GM21529 (cell line): Measurements from ENCODE around the gene XBP1.
"Not testable (repeated sequence)": the region's sequence is repeated elsewhere in the genome, so short reads cannot be mapped to it uniquely, and the experiment has no call there.

Experiments
- ATAC-seq: cut with Tn5 transposase; IDR thresholded peaks from one replicate; pipeline ENCODE4 v1.9.1; 2021; ENCODE audit not compliant: unreplicated experiment

The XBP1 gene

DNA sequence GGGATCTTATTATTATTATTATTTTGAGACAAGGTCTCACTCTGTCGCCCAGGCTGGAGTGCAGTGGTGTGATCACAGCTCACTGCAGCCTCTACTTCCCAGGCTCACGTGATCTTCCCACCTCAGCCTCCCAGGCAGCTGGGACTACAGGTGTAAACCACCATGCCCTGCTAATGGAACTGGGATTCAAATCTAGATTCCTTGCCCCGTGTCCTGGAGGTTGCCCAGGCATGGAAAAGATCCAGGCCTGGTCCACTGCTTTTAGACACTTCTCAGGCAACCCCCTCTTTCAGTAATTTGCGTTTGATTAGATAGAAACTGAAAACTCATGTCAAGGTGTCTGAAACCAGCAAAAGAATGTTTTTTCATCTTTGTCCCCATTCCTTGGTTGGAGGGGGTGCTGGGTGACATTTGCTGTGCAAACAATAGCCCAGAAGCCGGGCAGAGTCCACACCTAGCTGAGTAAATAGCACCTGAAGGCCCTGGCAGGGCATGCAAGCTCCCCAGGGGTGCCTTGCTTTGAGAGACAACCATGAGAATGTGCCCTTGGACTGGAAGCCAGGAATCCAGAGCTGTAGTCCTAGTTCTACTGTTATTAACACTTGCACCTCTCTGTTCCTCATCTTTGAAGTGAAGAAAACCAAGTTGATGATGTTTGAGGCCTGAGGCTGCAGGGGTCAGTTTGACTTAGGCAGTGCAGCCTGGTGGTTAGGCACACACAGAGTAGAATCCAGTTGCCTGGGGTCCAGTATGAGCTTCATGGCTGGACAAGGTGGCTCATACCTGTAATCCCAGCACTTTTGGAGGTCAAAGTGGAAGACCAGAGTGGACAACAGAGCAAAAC is 19.1 kb upstream of the XBP1 start:
- peak; percentile 51 for ATAC-seq

DNA sequence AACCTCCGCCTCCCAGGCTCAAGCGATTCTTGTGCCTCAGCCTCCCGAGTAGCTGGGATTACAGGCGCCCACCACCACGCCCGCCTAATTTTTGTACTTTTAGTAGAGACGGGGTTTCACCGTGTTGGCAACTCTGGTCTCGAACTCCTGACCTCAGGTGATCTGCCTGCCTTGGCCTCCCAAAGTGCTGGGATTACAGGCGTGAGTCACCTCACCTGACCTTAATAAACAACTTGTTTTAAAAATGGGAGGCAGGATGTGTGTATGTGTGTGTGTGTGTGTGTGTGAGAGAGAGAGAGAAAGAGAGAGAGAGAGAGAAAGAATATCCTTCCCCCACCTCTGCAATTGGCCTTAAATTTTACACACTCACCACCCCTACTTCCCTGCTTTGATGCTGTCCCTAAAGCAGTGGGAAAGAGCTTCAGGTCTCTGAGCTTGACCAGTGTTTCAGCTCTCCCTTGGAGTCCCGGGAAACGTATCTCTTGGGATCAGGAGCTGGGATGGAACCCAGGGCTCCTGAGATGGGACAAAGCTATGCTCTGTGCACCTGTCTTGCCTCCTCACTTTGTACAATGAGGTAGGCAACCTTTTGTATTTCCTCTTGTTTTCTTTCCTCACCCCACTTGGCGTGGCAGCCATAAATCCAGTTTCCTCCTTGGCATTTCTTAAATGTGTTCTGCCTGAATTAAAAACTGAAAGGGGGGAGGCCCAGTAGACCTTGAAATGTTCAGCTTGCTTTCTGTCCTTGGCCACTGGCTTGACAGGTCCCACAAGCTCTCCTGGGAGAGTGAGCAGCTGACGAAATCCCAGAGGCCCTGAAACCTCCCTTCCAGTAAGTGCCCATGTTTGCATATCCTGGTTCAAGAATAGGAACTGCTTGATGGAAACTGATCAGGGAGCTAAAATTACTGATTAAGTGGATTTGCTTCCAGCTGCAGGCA is 17.8 kb upstream of the XBP1 start:
- no peak for ATAC-seq

- ATAC-seq, result no peak
These were observed 16.7 kb upstream of the XBP1 start for GRCh38 chr22:28817064-28817463.

GRCh38 chr22:28815729-28816128 is 15.4 kb upstream of the XBP1 start:
- ATAC-seq, result no peak

DNA sequence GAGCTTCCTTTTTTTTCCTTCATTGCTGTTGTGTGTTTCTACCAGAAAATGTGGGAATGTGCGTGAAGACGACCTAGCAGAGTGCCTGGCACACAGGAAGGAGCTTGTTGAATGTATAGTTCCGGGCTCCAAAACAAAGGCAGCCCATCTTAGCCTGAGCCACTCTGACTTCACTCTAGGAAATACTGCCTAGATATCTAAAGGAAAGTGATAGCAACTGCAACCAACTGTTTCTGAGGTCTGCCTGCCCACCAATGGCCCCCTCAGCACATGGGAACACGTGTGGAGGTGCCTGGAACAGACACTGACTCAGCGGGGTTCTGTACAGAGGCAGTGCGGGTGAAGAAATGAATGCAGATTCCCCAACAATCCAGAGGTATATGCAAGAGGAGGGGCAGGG is 14.7 kb upstream of the XBP1 start:
- no peak for ATAC-seq

- ATAC-seq, result no peak
These were observed 13.6 kb upstream of the XBP1 start for GRCh38 chr22:28813772-28814518.

GRCh38 chr22:28812516-28812915 is 12.1 kb upstream of the XBP1 start:
- ATAC-seq, result no peak

GRCh38 chr22:28810821-28811491 is 10.6 kb upstream of the XBP1 start:
- ATAC-seq, result no peak

GRCh38 chr22:28808716-28809355 is 8.5 kb upstream of the XBP1 start:
- ATAC-seq, result no peak

- ATAC-seq, result not testable (repeated sequence)
These were observed 5.1 kb upstream of the XBP1 start for GRCh38 chr22:28805426-28805825.

DNA sequence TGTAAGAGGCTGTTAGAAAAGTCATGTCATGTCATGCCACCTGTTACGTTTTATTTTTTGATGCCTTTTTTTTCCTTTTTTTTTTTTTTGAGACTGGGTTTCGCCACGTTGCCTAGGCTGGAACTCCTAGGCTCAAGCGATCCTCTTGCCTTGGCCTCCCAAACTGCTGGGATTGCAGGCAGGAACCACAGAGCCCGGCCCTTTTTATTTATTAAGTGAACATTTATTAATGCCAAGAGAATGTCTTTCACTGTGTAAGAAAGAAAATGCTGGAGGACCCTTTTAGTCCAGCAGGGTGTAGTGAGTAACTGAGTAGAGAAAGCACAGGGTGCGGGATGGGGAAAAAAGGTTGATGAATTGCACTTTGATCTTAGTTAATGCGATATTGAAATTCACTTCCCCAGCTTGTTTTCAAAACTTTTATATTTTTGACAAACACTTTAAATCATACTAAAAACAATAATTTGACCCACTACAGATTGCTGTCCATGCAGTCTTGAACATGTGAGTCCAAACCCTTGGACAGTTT is 2.3 kb upstream of the XBP1 start:
- ATAC-seq, result no peak

DNA sequence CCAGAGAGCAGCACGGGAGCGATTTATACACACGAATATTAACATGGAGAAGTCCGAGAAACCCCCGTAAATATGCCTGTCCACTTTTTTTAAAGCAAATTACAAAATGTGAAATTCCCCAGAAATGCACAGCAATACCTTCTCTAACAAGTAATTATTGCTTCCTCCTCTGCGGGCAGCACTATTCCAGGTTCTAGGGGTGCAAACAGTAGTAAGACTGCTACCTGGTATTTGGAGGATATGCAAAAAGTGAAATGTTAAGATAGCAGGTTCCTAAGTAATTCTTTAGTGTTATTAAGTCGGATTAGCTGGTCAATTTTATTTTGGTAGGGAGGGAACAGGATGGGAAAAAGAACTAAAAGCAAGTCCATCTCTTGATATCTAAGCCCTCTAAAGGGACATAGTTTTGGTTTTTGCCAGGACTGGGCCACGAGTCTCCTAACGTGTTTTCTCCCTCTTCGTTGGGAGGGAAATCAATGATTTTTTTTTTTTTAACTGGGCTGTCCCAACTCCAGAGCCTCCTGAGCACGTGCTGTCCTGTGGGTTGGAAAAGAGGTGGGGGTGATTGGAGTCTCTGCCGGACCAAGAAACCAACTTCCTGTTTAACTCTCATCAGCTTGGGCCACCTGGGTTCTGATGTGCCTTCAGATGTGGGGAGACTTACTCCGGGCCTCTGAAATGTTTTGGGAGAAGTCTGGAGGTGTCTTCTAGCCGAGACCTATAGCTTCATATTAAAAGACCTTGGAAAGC is 1.7 kb upstream of the XBP1 start:
- ATAC-seq, result no peak

GRCh38 chr22:28799606-28800307 is 612 bp downstream of the XBP1 start:
- peak; percentile 21 for ATAC-seq

- no peak for ATAC-seq
These were observed 1.4 kb downstream of the XBP1 start for GRCh38 chr22:28798810-28799605.

- ATAC-seq, result no peak
These were observed 4.2 kb downstream of the XBP1 start for GRCh38 chr22:28795932-28796856.

GRCh38 chr22:28795071-28795693 is 5.2 kb downstream of the XBP1 start:
- no peak for ATAC-seq
